Central memory CD4-positive, alpha-beta T cell (primary cell): ENCODE measurements around the gene ACTG1.

Experiments
- DNase-seq: peaks from one replicate; pipeline ENCODE4 v3.0.0; 2022

ACTG1 gene

DNA sequence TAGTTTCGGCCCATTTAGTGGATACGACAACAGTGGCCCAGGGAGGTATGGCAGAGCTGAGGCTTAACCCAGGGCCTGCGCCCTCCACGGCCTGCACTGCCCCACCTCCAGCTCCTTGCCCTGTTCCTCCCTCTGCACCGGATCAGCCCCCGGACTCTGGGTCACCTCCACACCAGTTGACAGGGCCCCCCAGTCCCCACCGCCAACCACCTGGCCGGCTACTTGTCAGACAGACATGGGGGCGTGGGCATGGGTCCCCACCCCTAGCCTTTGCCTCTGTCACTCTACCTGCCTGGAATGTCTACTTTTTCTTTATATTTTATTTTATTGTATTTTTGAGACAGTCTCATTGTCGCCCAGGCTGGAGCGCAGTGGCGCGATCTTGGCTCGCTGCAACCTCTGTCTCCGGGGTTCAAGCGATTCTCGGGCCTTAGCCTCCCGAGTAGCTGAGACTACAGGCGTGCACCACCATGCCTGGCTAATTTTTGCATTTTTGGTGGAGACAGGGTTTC is 3.0 kb upstream of the ACTG1 start:
- no peak for DNase-seq

DNA sequence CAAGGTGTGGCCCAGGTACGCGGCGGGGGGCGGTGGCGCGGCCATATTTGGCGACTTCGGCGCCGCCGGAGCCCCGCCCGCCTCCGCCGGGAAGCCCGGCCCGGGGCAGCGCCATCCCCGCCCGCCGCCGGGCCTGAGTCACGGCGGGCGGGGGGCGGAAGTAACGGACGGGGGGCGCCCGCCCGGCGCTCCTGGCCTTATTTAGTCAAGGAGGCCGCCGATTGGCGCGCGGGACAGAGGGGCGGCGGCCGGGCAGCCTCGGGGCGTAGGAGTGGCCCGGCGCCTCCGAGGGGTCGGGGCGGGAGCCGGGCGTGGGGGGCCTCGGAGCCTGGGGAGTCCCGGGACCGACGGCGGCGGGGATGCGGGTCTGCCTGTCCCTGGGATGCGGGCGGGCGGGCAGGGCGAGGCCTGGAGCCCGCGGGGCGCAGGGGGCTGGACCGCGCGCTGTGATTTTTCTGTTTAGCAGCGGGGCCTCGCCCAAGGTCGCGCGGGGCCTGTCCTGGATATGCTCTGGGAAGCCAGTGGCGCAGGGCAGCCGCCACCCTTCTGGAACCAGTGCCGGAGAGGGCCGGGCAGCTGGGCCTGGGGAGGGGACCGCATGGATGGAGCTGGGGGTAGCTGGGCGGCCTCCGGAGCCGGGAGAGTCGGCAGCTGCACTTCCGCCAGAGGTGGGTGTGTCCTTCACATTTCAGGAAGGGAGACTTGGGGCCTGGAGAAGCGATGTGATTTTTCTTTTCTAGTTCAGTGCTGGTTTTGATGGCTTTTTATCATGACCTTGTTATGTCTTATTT is 2.3 kb upstream of the ACTG1 start:
- peak; percentile 57 for DNase-seq

DNA sequence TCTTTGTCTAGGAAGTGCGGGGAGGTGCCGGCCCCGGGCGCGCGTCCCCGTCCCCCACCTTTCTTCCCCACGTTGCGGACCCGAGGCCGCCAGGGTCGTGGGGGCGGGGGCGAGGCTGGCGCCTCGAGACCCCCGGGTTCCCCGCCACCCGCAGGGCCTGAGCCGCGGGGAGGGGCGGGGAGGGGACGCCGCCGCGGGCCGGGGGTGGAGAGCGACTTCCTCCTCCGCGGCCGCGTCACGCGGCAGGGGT is 1.8 kb upstream of the ACTG1 start:
- no peak for DNase-seq

DNA sequence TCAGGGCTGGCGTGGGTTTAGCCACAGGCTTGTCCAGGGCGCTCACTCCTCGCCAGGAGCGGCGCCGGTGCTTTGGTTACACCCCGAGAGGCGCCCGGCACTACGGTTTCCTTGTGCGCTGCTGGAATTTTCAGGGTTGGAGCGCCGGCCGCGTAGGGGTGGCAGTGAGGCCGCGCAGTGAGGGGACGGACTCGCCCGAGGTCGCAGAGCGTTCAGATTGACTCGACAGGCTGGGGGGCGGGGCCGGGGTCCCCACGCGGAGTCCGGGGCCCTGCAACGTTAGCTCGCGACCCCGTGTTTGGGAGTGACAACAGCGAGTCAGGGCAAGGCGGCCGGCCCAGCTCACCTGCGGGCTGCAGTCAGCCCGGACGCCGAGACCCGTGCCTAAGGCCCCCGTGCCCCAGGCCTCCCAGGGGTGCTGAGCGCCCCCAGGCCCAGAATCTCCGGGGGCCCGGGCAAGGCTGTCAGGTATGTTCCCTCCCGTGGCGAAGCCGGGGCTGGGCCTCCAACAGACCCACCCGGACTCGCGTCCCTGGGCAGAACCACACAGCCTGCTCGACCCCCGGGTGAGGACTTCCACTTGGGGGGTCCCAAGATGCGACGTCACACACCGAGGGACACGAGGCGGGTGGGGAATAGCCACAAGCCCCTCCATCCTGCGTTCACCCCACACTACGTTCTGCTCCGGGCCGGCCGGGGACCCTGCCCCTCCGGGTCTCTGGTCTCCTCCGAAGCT is 1.3 kb upstream of the ACTG1 start:
- DNase-seq = peak; percentile 29

DNA sequence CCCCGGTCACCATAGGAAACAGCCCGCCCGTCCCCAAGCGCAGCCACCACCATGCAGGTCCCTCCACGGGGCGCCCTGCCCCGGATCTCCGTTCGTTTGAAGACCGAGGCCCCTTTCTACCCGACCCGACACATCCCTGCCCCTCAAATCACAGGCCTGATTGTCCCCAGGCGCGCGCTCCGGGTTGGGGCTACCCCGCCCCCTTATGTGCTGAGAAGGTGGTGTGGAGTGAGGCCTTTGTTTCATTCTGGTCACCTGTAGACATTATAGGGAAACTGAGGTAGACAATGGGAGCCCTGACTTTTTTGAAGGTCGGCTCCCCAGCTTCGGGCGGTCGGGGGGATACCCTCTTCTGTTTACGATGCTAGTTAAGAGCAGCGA is 763 bp upstream of the ACTG1 start:
- peak; percentile 49 for DNase-seq

DNA sequence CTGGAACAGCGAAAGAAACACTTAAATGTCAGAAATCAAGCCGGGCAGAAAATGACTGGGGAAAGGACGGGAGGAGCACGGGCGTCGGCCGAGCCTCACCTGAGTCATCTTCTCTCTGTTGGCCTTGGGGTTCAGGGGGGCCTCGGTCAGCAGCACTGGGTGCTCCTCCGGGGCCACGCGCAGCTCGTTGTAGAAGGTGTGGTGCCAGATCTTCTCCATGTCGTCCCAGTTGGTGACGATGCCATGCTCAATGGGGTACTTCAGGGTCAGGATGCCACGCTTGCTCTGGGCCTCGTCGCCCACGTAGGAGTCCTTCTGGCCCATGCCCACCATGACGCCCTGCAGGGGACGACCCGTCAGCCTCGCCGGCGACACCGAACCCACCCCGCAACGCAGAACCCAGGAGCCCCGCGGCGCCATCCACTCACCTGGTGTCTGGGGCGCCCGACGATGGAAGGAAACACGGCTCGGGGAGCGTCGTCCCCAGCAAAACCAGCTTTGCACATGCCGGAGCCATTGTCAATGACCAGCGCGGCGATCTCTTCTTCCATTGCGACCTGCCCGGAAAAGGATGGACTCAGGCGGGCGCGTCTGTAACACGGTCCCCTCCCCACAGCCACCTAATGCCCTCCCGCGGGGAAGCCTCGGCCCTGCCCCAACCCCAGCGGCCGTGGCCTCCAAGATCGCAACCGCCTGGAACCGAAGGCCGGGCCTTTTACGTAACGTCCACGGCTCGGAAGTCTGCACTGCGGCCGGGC is 616 bp downstream of the ACTG1 start:
- DNase-seq = peak; percentile 31

DNA sequence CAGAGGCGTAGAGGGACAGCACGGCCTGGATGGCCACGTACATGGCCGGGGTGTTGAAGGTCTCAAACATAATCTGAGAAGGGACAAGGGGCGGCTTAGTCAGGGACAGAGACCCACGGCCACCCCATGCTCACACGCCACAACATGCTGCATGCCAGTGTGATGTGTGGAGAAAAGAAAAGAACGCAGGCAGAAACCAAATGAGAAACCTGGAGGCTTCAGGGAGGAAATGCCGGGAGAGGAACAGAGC is 1.1 kb downstream of the ACTG1 start:
- DNase-seq = no peak

DNA sequence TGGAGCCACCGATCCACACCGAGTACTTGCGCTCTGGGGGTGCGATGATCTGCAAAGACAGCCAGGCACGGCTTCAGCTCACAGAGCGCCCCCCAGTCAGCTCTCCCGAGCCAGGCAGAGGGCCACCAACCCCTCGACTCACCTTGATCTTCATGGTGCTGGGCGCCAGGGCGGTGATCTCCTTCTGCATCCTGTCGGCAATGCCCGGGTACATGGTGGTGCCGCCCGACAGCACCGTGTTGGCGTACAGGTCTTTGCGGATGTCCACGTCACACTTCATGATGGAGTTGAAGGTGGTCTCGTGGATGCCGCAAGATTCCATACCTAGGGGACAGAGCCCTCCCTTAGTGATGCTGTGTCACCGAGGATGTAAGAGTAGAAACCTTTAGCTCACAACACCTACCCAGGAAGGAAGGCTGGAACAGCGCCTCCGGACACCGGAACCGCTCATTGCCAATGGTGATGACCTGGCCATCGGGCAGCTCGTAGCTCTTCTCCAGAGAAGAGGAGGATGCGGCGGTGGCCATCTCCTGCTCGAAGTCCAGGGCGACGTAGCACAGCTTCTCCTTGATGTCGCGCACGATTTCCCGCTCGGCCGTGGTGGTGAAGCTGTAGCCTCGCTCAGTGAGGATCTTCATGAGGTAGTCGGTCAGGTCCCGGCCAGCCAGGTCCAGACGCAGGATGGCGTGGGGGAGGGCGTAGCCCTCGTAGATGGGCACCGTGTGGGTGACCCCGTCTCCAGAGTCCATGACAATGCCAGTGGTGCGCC is 1.6 kb downstream of the ACTG1 start:
- DNase-seq = peak; percentile 54

DNA sequence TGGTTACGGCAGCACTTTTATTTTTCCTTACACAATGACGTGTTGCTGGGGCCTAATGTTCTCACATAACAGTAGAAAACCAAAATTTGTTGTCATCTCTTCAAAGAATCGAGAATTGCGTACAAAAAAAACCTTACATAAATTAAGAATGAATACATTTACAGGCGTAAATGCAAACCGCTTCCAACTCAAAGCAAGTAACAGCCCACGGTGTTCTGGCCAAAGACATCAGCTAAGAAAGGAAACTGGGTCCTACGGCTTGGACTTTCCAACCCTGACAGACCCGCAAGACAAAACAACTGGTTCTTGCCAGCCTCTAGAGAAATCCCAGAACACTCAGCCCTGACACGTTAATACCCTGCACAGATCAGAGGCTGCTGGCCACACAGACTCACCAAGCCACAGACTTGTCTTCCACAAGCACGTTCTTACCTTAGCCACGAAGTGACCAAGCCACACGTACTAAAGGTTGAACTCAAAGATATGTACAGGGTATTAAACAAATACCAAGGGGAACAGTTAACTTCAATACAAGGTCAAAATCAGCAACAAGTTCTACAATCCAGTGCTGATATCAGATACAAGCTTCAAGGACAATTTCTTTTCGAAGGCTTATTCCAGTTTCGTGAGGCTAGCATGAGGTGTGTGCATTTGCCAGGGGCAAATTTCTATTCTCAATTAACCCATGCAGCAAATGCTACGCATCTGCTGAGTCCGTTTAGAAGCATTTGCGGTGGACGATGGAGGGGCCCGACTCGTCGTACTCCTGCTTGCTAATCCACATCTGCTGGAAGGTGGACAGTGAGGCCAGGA is 2.4 kb downstream of the ACTG1 start:
- no peak for DNase-seq

DNA sequence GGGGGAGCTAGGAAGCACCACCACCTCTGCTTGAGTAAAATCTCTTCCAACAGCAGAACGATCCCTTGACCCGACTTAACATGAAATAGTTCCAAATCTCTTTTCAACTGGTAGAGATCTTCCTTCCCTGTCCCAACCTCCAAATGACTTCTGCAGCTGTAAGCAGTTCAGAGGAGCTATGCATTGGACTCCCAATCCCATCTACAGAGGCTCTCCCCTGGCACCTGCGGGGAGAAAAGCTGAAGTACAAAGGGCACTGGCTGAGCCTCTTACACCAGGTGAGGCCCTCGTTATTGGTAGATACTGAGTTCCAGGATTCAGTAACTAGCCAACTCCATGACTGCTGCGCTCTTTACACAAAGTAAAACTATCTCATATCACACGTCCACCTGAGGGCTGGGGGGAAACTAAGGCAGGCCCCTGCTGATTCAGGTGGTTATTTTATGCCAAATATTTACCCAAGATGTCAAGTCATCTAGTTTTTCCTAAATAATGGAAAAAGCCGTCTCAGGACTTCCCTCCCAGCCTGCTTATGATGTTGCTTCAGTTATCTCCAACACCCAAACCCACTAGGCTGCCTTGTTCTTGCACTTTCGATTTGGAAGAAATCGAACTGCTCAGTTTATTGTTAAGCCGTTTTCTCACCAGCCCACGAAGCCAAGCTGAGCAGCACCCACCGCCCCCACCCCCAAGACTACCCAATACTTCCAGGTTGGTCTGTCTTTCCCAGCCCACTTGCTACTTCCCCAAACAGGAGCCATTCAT is 3.2 kb downstream of the ACTG1 start:
- peak; percentile 33 for DNase-seq

DNA sequence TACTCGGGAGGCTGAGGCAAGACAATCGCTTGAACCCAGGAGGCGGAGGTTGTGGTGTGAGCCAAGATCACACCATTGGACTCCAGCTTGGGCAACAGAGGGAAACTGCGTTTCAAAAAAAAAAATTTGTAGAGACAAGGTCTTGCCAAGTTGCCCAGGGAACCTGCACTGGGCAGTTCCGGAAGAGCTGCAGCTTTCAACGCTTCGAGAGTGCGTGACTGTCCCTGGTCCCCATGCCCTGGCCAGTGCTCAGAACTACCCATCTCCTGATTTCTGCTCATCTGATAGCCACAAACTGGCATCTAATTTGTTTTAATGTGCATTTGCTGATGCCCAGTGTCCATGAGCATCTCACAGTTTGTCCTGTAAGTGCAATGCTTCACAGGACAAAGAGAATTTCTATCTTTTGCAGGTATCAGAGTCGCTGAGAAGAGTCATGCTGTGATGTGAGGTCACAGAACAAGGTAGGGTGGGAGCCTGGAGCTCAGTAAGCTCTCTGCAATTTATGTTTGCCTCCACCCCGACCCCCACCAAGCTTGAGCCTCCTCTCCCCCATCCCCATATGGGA is 3.9 kb downstream of the ACTG1 start:
- DNase-seq = no peak

DNA sequence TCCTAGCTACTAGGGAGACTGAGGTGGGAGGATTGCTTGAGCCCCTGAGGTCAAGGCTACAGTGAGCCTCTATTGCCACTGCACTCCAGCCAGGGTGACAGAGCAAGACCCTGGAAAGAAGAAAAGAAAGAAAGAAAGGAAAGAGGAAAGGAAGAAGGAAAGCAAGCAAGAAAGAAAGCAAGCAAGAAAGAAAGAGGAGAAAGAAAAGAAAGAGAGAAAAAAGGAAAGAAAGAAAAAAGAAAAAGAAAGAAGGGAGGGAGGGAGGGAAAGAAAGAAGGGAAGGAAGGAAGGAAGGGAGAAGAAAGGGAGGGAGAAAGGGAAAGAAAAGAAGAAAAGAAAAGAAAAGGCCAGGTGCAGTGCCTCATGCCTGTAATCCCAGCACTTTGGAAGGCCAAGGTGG is 9.0 kb downstream of the ACTG1 start:
- no peak for DNase-seq

DNA sequence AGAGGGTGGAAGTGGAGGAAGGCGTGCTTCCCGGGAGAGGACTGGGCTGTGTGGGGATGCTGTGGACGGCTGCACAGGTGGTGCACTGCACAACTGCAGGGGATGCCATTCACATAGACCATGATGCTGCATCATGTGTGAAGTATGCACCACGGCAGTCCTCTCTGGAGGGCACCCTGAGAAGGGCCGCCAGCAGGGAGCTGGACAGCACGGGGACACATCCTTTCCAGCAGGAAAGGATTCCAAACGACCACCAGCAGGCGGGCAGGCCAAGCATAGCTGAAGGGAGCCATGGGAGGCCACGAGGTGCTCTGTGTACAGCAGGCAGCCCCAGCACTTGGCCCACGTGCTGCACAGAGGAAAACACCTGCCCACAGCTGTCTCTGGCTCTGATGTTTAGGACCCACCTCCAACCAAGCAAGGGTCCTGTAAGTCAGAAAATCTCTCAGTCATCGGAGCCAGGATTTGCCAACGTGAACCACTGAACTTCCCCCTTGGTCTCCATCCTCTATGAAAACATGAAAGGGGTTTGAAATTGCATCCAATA is 10.1 kb downstream of the ACTG1 start:
- DNase-seq = no peak

DNA sequence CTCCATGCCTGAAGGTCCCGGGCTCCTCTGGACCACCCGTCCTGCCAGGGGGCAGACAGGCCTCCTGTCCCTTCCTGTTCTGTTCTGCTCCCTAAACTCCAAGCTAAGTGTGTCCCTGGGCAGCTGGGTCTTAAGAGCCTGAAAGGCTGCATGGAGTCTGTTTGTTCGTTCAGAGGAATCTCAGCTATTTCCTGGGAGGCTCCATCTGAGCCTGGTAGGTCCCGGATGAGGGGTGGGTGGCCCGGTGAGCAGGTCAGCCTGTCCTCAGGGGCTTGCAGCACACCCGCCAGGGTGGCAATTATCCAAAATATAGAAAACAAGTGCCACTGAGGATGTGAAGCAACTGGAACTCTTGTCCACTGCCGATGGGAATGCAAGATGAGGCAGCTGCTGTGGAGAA is 12.6 kb downstream of the ACTG1 start:
- DNase-seq = no peak

DNA sequence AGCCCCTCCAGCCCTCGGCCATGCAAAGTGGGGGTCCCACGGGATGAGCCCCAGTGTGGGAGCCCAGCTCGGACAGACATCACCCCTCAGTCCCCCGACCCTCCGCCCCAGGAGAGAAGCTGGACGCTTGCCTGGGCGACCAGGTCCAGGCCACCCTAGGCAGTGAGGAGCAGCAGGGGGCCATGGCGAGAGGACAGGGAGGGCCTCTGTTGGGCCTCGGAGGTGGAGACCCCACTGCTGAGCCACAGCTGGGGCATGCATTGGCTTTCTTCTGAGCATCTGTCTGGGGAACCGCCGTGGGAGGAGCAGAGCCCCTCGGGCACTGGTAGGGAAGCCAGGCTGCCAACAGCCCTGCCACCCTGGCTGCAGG is 13.0 kb downstream of the ACTG1 start:
- no peak for DNase-seq

DNA sequence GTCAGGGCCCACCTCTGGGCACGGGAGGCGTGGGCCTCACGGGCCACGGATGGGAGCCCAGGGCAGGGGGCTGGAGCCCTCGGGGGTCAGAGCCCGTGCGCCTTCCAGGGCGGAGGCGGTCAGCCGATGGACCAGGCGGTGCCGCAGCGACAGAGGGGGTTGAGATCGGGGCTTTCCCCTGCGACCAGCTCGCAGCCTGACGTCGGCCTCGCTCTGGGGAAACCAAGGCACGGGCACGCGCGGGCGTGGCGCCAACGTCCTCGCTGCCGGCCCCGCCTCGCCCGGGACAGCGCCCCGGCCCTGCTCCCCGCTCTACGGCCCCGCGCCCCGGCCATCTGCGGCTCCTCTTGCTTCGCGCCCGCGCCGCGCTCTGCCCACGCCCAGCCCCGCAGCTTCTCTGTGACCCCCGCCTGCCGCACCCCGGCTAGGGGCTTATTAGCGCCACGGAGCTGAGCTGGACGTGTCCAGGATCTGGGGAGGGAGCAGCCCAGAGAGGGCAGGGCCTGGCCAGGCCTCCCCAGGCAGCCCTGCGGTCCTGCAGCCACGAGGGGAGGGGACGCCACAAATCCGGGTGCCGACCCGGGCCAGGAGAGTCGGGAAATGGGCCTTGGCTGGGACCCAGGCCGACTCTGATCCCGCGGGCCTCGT is 13.5 kb downstream of the ACTG1 start:
- DNase-seq = no peak

DNA sequence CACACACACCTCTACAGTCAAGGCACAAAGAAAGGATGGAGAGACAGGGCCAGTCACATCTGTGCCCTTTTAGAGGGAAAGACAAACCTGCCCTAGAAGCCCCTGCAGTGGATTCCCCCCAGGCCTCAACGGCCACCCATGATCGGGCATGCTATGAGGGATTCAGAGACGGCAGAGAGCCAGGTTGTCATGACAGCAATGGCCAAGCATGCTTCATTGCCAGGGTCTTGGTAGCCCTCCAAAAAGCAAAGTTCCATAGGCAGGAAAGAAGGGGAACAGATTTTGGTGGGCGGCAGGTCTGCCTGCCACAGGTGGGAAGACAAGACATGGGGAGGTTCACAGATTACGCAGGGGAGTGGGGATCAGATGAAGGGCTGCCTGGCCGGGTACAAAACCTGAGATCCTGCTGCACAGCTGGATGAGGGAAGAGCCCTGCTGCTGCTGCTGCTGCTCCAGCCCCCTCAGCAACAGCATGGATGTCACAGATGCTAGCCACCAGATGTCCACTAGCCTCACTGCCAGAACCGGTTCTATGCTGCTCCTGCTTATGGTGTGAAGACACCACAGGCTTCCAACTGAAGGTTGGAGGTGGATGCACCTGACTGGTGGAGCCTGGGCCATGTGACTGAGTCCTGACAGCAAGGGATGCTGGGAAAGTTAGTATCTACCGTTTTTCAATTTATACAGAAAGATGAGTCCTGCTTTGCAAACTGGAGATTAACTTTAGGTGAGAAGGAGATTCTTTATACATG is 17.8 kb downstream of the ACTG1 start:
- DNase-seq = no peak

DNA sequence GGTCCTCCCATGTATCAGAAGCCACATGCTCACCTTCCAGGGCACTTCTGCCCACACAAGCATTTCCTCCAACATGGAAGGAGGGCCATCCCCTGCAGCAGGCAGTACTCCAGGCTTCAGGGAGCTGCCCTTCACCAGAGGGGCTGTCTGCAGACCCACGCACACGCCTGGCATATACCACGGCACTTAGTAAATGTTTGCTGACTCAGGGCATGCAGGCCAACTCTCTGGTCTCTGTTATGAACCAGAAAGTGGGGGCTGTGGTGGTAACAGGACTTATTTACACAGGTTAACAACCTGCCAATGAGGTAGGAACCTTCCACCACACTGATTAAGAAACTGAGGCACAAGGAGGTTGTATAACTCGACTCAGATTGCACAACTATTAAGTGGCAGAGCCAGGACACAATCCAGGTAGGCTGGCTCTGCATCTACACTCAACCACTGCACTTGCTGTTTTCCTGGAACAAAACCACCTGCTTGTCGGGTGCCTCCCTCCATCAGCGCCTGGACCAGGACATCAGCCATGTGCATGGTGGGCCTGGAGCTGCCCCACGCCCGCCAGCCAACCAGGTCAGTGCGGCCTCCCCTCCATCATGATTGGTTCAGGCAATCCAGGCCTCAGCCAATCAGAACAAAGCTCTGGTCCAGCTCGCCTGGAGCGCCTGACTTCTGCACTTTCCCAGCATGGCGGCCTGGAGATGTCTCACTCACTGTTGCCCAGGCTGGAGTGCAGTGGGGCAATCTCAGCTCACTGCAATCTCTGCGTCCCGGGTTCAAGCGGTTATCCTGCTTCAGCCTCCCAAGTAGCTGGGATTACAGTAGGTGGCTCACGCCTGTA is 19.2 kb downstream of the ACTG1 start:
- DNase-seq = no peak

DNA sequence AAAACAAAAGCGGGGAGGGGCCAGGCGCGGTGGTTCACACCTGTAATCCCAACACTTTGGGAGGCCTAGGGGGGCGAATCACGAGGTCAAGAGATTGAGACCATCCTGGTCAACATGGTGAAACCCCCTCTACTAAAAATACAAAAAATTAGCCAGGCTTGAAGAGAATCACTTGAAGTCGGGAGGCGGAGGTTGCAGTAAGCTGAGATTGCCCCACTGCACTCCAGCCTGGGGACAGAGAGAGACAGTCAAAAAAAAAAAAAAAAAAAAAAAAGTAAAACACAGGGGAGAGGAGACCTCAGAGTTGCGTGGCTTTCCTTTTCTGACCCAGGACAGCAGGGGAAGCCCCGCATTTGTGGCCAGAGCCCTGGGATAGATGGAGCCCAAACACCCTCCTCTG is 19.9 kb downstream of the ACTG1 start:
- no peak for DNase-seq
